CD4-positive, alpha-beta memory T cell (primary cell): Measurements from ENCODE around the gene FAAH. TPM values are rescaled to one million over a fixed set of nuclear protein-coding genes. Genes with fewer than 3 reads are reported as not detected.

Source experiments
- CTCF ChIA-PET: fragments of 350-600 bp; sonication (Branson Sonifier 250); formaldehyde crosslinking; loops from one replicate; lab custom pipeline; 2021; ENCODE audit warnings: inconsistent platforms; ENCODE audit not compliant: partially characterized antibody; lab: Charles Lee
- POLR2A ChIA-PET: fragments of 350-600 bp; sonication (Branson Sonifier 250); formaldehyde crosslinking; loops from one replicate; lab custom pipeline; 2021; ENCODE audit not compliant: partially characterized antibody; lab: Charles Lee
- DNase-seq, 5 donors: peaks; one replicate each; pipeline versions ENCODE4 v3.0.0 to v3.0.0-alpha.2; 2020 to 2022; ENCODE audit warnings: mixed read lengths in 1 of 5
- H3K27ac ChIP-seq: one replicate; pipeline ENCODE4 v1.7.0; 2013; ENCODE audit warnings: low read depth, low read length
- H3K27me3 ChIP-seq: 2 replicates; pipeline ENCODE4 v1.7.0; 2013; ENCODE audit warnings: mild to moderate bottlenecking, low read length, moderate library complexity; ENCODE audit not compliant: insufficient read depth
- H3K36me3 ChIP-seq: 2 replicates; pipeline ENCODE4 v1.7.0; 2013; ENCODE audit warnings: mild to moderate bottlenecking, low read length, moderate library complexity; ENCODE audit not compliant: insufficient read depth
- H3K4me1 ChIP-seq: 2 replicates; pipeline ENCODE4 v1.7.0; 2013; ENCODE audit warnings: mild to moderate bottlenecking, low read length, moderate library complexity; ENCODE audit not compliant: insufficient read depth
- H3K4me3 ChIP-seq, 2 donors: one replicate each; pipeline ENCODE4 v1.7.0; 2013; ENCODE audit warnings: low read length in 2 of 2, mild to moderate bottlenecking in 1 of 2
- H3K9me3 ChIP-seq, 2 donors: one replicate each; pipeline ENCODE4 v1.7.0; 2013; ENCODE audit warnings: low read length in 2 of 2, control low read depth in 1 of 2; ENCODE audit not compliant: control insufficient read depth in 1 of 2
- H3K27ac Mint-ChIP-seq, 7 donors: one replicate each; pipeline ENCODE4 v1.8.0; 2020 to 2021; ENCODE audit warnings: mixed read lengths in 7 of 7, mild to moderate bottlenecking in 6 of 7, inconsistent platforms in 3 of 7, moderate library complexity in 3 of 7
- H3K27me3 Mint-ChIP-seq, 2 donors: one replicate each; pipeline ENCODE4 v1.8.0; 2020 to 2021; ENCODE audit warnings: mixed read lengths in 2 of 2
- H3K36me3 Mint-ChIP-seq, 2 donors: one replicate each; pipeline ENCODE4 v1.8.0; 2020 to 2021; ENCODE audit warnings: mixed read lengths in 2 of 2, inconsistent platforms in 1 of 2, mild to moderate bottlenecking in 1 of 2
- H3K4me1 Mint-ChIP-seq, 4 donors: one replicate each; pipeline ENCODE4 v1.8.0; 2020 to 2021; ENCODE audit warnings: mixed read lengths in 4 of 4, mild to moderate bottlenecking in 1 of 4
- H3K4me3 Mint-ChIP-seq, 8 donors: one replicate each; pipeline ENCODE4 v1.8.0; 2020 to 2021; ENCODE audit warnings: mixed read lengths in 8 of 8, mild to moderate bottlenecking in 7 of 8, moderate library complexity in 6 of 8, inconsistent platforms in 3 of 8
- H3K9me3 Mint-ChIP-seq, 8 donors: one replicate each; pipeline ENCODE4 v1.8.0; 2020 to 2021; ENCODE audit warnings: mixed read lengths in 8 of 8, mild to moderate bottlenecking in 5 of 8, inconsistent platforms in 3 of 8, moderate library complexity in 1 of 8
- intact Hi-C: fragments of 100-400 bp; cut with micrococcal nuclease; formaldehyde crosslinking; loops from one replicate; pipeline ENCODE4 v1.15.1; 2023
- polyA plus RNA-seq, 2 donors: library from polyadenylated mRNA; unstranded; fragments of 300-500 nt; fragmentation: Illumina TruSeq; gene quantifications; one replicate each; pipeline ENCODE4 v1.2.3, GENCODE V29; 2021
- total RNA-seq, 2 experiments: library from RNA; stranded (reverse); gene quantifications; one replicate each; pipeline ENCODE4 v1.2.3, GENCODE V29; 2021

The FAAH gene
- total and polyA plus RNA-seq, 4 experiments from 2014 or later = 2.0 to 10.7 (median 5.9) TPM

DNA sequence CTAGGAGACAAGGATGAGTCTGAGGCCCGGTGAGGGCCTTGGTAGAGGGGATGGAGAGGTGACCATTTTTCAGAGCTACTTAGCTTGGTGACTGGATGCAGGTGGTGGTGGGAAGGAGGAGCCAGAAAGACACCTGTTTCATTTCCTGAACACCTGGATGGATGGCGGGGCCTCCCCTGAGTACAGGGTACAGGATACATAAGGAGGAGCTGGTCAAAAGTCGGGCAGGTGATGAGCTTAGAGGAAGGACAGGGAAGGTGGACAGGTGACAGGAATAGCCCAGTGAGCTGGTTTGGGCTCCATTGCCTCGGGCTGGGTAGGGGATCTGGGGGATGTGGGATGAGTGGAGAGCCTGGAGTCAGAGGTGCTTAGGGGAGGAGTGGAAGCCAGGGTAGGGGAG is 6.3 kb downstream of the FAAH start:
- peak overlapping the region in 1 of 7 donors; percentile 13 for H3K27ac Mint-ChIP-seq
- H3K4me3 ChIP-seq = no peak overlapping the region
- peaks cover 0 to 3% of the 10 kb centered on the region in 2 donors for H3K36me3 Mint-ChIP-seq
- DNase-seq = no peak
- H3K4me1 Mint-ChIP-seq = peaks cover 0 to 2% (median 0%) of the 10 kb centered on the region in 4 donors
- no peaks in the 10 kb centered on the region for H3K4me1 ChIP-seq
- H3K4me3 Mint-ChIP-seq = peak overlapping the region in 2 of 8 donors; percentile 29 to 33
- no peak overlapping the region for H3K27ac ChIP-seq
- peaks cover 0 to 5% of the 10 kb centered on the region in 2 donors for H3K27me3 Mint-ChIP-seq
- H3K27me3 ChIP-seq = no peaks in the 10 kb centered on the region
- no peaks in the 10 kb centered on the region for H3K9me3 Mint-ChIP-seq
- POLR2A ChIA-PET = no interaction called here
- CTCF ChIA-PET = interaction anchor here (1.2 kb wide), 2 partner anchors 10 to 12 kb away, joined by 3 to 4 read pairs; no protein-coding TSS in a partner anchor
- intact Hi-C loops = no loop called here
- no peaks in the 10 kb centered on the region for H3K9me3 ChIP-seq
- no peaks in the 10 kb centered on the region for H3K36me3 ChIP-seq

DNA sequence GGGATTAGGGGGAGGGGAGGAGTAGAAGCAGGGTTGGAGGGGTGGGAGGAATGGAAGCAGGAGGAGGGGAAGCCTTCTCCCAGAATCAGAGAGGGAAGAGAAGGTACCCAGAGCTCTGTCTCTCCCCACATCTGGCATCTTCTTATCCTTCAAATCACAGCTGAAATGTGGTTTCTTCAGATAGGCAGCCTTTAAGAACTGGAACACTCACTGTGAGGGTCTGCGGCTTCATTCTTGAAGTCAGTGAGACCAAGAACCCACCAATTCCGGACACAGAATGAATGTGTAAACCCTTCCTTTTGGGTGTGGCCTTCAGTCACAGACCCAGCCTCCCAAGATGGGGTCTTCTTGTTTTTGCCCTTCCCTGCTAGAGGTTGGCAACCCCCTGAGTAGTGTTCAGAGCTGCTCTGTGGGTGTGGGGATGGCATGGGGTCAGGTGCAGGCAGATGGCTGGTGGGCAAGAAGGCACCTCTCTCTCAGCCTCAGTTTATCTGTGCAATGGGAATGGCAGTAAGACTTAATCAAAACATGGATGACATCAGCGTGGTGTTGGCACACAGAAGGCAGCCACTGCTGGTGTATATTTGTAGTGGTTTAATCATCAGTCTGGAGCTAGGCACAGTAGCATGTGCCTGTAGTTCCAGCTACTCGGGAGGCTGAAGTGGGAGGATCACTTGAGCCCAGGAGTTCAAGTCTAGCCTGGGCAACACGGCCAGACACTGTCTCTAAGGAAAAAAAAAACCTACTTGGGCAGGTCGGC is 7.2 kb downstream of the FAAH start:
- H3K27me3 Mint-ChIP-seq = no peaks in the 10 kb centered on the region
- peaks cover 3% of the 10 kb centered on the region for H3K4me1 ChIP-seq
- H3K4me3 Mint-ChIP-seq = no peak overlapping the region
- no peaks in the 10 kb centered on the region for H3K9me3 Mint-ChIP-seq
- H3K27ac ChIP-seq = no peak overlapping the region
- no peaks in the 10 kb centered on the region for H3K27me3 ChIP-seq
- DNase-seq = no peak
- no peaks in the 10 kb centered on the region for H3K9me3 ChIP-seq
- peaks cover 0 to 3% of the 10 kb centered on the region in 2 donors for H3K36me3 Mint-ChIP-seq
- intact Hi-C loops = no loop called here
- ChIA-PET CTCF (interaction anchor here (1.2 to 1.7 kb wide), 3 partner anchors 9 to 128 kb away, joined by 3 to 4 read pairs (median 4); no protein-coding TSS in a partner anchor), POLR2A (no interaction called here)
- no peaks in the 10 kb centered on the region for H3K36me3 ChIP-seq
- no peak overlapping the region for H3K4me3 ChIP-seq
- H3K27ac Mint-ChIP-seq = peak overlapping the region in 2 of 7 donors; percentile 1 to 43
- no peaks in the 10 kb centered on the region for H3K4me1 Mint-ChIP-seq

DNA sequence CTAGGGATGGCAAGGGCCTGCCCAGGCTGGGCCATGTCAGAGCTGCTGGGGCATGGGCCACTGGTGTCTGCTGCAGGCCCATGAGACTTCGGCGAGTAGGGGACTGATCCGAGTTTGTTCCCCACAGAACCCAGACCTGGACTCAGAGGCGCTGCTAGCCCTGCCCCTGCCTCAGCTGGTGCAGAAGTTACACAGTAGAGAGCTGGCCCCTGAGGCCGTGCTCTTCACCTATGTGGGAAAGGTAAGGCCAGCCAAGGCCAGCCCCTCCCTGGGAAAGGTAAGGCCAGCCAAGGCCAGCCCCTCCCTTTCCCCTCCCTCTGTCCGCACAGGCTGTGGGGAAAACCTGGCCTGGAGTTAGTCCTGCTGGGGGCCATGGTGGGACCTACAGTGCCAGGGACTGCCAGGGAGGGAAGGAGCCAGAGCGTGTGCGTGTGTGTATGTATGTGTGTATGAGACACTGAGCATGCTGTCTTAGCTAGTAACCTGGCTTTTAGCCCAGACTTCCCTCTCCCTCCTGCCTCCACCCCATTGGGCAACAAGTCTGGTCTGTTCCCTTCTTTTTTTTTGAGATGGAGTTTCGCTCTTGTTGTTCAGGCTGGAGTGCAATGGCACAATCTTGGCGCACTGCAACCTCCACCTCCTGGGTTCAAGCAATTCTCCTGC is 8.0 kb downstream of the FAAH start:
- intact Hi-C loops = no loop called here
- H3K4me3 Mint-ChIP-seq = no peak overlapping the region
- Histone ChIP-seq H3K4me3 (no peak overlapping the region), H3K36me3 (no peaks in the 10 kb centered on the region), H3K4me1 (peaks cover 9% of the 10 kb centered on the region), H3K27me3 (no peaks in the 10 kb centered on the region), H3K9me3 (no peaks in the 10 kb centered on the region), H3K27ac (no peak overlapping the region)
- no peaks in the 10 kb centered on the region for H3K9me3 Mint-ChIP-seq
- ChIA-PET POLR2A (no interaction called here), CTCF (interaction anchor here (1.2 to 1.7 kb wide), 2 partner anchors 12 to 127 kb away, joined by 3 to 4 read pairs; no protein-coding TSS in a partner anchor)
- H3K36me3 Mint-ChIP-seq = peaks cover 0 to 3% of the 10 kb centered on the region in 2 donors
- H3K27ac Mint-ChIP-seq = no peak overlapping the region
- no peak for DNase-seq
- H3K4me1 Mint-ChIP-seq = peaks cover under 1 to 2% (median 1%) of the 10 kb centered on the region in 4 donors
- H3K27me3 Mint-ChIP-seq = no peaks in the 10 kb centered on the region

DNA sequence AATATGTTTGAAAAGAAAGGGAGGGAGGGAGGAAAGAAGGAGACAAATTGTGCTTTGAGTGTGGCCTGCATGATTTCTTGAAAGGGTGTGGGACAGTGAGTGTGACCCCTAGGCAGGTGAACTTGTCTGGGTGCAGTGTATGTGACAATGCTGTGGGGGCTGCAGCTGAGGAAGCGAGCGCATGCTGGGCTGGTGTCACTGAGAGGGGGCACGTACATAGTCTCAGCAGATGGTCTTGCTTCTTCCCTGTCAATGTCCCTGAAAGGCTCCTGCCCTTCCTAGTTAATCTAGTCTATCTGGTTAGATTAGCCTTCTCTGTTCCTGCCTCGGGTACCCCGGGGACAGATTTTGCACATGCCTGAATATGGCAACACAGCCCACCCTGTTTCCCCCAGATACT is 9.8 kb downstream of the FAAH start:
- H3K4me1 ChIP-seq = peaks cover 16% of the 10 kb centered on the region
- Mint-ChIP-seq H3K9me3 (no peaks in the 10 kb centered on the region), H3K36me3 (peaks cover 0 to 3% of the 10 kb centered on the region in 2 donors), H3K27ac (peak overlapping the region in 1 of 7 donors; percentile 62), H3K27me3 (no peaks in the 10 kb centered on the region), H3K4me3 (no peak overlapping the region), H3K4me1 (peaks cover 4 to 8% (median 6%) of the 10 kb centered on the region in 4 donors)
- no peaks in the 10 kb centered on the region for H3K27me3 ChIP-seq
- H3K27ac ChIP-seq = no peak overlapping the region
- no peaks in the 10 kb centered on the region for H3K9me3 ChIP-seq
- no peak for DNase-seq
- H3K4me3 ChIP-seq = no peak overlapping the region
- intact Hi-C loops = no loop called here
- ChIA-PET CTCF (interaction anchor here (1.3 to 1.5 kb wide), 2 partner anchors 18 to 40 kb away, joined by 3 to 4 read pairs; no protein-coding TSS in a partner anchor), POLR2A (no interaction called here)
- H3K36me3 ChIP-seq = no peaks in the 10 kb centered on the region

DNA sequence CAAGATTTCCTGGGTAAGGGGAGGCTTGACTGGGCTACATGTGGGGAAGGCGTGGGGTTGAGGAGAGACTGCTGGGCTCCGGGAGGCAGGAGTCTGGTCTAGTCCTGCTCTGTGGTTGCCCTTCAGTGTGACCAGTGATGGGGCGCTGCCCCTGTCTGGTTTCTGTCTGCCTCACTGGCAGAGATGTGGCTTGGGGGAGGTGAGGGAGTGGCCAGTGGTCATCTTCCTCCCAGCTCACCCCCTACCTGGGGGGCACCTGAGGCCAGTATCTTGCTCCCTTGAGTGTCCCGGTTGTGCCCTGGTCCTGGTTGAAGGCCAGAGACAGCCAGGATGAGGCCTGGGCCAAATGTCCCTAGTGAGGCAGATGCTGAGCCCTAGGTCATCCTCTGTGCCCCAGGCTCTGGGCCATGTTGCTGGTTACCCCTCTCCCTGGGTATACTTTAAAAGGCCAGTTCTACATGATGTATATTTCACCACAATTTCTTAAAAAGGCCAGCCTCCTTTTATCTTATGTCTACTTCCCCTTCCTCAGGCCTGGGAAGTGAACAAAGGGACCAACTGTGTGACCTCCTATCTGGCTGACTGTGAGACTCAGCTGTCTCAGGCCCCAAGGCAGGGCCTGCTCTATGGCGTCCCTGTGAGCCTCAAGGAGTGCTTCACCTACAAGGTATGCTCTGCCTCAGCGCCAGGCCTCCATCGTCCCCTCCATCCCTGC is 10.5 kb downstream of the FAAH start:
- intact Hi-C loops = no loop called here
- H3K9me3 ChIP-seq = no peaks in the 10 kb centered on the region
- H3K4me3 Mint-ChIP-seq = no peak overlapping the region
- no peak for DNase-seq
- no peak overlapping the region for H3K27ac ChIP-seq
- H3K4me1 ChIP-seq = peaks cover 16% of the 10 kb centered on the region
- H3K4me3 ChIP-seq = no peak overlapping the region
- H3K27ac Mint-ChIP-seq = no peak overlapping the region
- H3K36me3 ChIP-seq = no peaks in the 10 kb centered on the region
- H3K27me3 Mint-ChIP-seq = no peaks in the 10 kb centered on the region
- no peaks in the 10 kb centered on the region for H3K9me3 Mint-ChIP-seq
- peaks cover 4 to 8% (median 6%) of the 10 kb centered on the region in 4 donors for H3K4me1 Mint-ChIP-seq
- no peaks in the 10 kb centered on the region for H3K27me3 ChIP-seq
- H3K36me3 Mint-ChIP-seq = peaks cover 0 to 3% of the 10 kb centered on the region in 2 donors
- ChIA-PET POLR2A (no interaction called here), CTCF (interaction anchor here (0.6 to 7.4 kb wide), 4 partner anchors 17 to 124 kb away, joined by 3 to 39 read pairs (median 4); no protein-coding TSS in a partner anchor)

DNA sequence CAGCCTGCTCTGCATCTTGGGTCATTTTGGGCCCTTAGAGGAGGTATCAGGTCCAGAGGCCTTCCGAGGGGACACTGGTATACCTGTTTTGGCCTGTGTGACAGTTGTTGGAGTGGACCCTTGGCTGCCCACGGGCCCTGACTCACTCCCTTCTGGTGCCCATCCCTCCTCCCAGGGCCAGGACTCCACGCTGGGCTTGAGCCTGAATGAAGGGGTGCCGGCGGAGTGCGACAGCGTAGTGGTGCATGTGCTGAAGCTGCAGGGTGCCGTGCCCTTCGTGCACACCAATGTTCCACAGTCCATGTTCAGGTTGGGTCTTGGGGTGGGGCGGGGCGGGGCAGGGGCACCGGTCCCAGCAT is 11.1 kb downstream of the FAAH start:
- Mint-ChIP-seq H3K27me3 (no peaks in the 10 kb centered on the region), H3K4me1 (peaks cover 4 to 8% (median 6%) of the 10 kb centered on the region in 4 donors), H3K36me3 (peaks cover 0 to 3% of the 10 kb centered on the region in 2 donors), H3K4me3 (no peak overlapping the region), H3K9me3 (no peaks in the 10 kb centered on the region), H3K27ac (no peak overlapping the region)
- peaks cover 16% of the 10 kb centered on the region for H3K4me1 ChIP-seq
- no peaks in the 10 kb centered on the region for H3K27me3 ChIP-seq
- no peak overlapping the region for H3K4me3 ChIP-seq
- intact Hi-C loops = no loop called here
- H3K36me3 ChIP-seq = no peaks in the 10 kb centered on the region
- no peak for DNase-seq
- H3K9me3 ChIP-seq = no peaks in the 10 kb centered on the region
- CTCF ChIA-PET = interaction anchor here (0.6 to 7.4 kb wide), 3 partner anchors 17 to 123 kb away, joined by 3 to 39 read pairs (median 3); no protein-coding TSS in a partner anchor
- POLR2A ChIA-PET = no interaction called here
- H3K27ac ChIP-seq = no peak overlapping the region
